Calu3 (cell line): Measurements from ENCODE around the gene PPL. TPM values are rescaled to one million over a fixed set of nuclear protein-coding genes. Genes with fewer than 3 reads are reported as not detected.

ENCODE experiments used
- BruUV-seq: library from RNA; stranded (reverse); fragments of 400-500 nt; replicated peaks from 2 replicates; lab custom pipeline; 2021; lab: Mats Ljungman, UMichigan
- CTCF ChIA-PET: fragments of 300-600 bp; sonication (Branson Sonifier 250); formaldehyde crosslinking; loops from one replicate; lab custom pipeline; 2022; ENCODE audit warnings: antibody characterized with exemption; lab: Charles Lee
- DNase-seq: peaks from one replicate; pipeline ENCODE4 v3.0.0; 2022
- H3K27ac Mint-ChIP-seq: one replicate; pipeline ENCODE4 v1.8.0; 2022; ENCODE audit warnings: mixed read lengths; ENCODE audit not compliant: unreplicated experiment
- H3K27me3 Mint-ChIP-seq: one replicate; pipeline ENCODE4 v1.8.0; 2022; ENCODE audit warnings: mixed read lengths; ENCODE audit not compliant: unreplicated experiment
- H3K36me3 Mint-ChIP-seq: one replicate; pipeline ENCODE4 v1.8.0; 2022; ENCODE audit warnings: mild to moderate bottlenecking, moderate library complexity, mixed read lengths; ENCODE audit not compliant: insufficient read depth, unreplicated experiment
- H3K4me1 Mint-ChIP-seq: one replicate; pipeline ENCODE4 v1.8.0; 2022; ENCODE audit warnings: mild to moderate bottlenecking, low read depth, mixed read lengths; ENCODE audit not compliant: unreplicated experiment
- H3K4me3 Mint-ChIP-seq: one replicate; pipeline ENCODE4 v1.8.0; 2022; ENCODE audit warnings: mild to moderate bottlenecking, low read depth, moderate library complexity, mixed read lengths; ENCODE audit not compliant: unreplicated experiment
- H3K9me3 Mint-ChIP-seq: one replicate; pipeline ENCODE4 v1.8.0; 2022; ENCODE audit warnings: low read depth, mixed read lengths; ENCODE audit not compliant: unreplicated experiment
- intact Hi-C: fragments of 100-400 bp; cut with micrococcal nuclease; formaldehyde crosslinking; loops from one replicate; pipeline ENCODE4 v1.10.0; 2022; ENCODE audit not compliant: unreplicated experiment
- total RNA-seq: library from RNA; stranded (reverse); gene quantifications from 2 replicates; pipeline ENCODE4 v1.2.3, GENCODE V29; 2022
- TF ChIP-seq, protein P1 (sequence below): fragments of 200-600 bp; IDR thresholded peaks from one replicate; pipeline ENCODE4 v1.8.0; 2022; ENCODE audit warnings: antibody characterized with exemption; ENCODE audit not compliant: unreplicated experiment

PPL gene
- total RNA-seq, 1 experiment from 2014 or later = 75.0 TPM

DNA sequence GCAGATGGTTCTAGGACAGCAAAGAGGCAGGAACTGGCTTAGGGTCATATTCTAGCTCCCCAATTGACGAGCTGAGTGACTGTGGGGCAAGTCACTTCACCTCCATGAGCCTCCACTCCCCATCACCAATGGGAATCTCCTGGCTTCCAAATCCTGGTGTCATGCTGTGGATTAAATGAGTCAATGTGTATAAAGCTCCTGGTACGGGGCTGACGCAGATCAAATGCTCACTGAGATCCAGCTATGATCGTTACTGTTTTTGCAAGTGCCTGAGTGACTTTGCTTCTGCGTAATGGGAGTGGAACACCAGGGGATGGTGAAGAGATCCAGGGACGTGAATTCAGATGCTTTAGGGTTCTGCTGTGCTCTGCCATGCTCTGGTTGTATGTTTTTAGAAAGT, 23.6 kb upstream of the PPL start:
- intact Hi-C loops = loop anchor here (2.0 kb wide), 1 partner anchor 16 kb away; no protein-coding TSS in a partner anchor
- DNase-seq = no peak
- BruUV-seq = no TSS peak
- TF ChIP-seq, protein P1, sequence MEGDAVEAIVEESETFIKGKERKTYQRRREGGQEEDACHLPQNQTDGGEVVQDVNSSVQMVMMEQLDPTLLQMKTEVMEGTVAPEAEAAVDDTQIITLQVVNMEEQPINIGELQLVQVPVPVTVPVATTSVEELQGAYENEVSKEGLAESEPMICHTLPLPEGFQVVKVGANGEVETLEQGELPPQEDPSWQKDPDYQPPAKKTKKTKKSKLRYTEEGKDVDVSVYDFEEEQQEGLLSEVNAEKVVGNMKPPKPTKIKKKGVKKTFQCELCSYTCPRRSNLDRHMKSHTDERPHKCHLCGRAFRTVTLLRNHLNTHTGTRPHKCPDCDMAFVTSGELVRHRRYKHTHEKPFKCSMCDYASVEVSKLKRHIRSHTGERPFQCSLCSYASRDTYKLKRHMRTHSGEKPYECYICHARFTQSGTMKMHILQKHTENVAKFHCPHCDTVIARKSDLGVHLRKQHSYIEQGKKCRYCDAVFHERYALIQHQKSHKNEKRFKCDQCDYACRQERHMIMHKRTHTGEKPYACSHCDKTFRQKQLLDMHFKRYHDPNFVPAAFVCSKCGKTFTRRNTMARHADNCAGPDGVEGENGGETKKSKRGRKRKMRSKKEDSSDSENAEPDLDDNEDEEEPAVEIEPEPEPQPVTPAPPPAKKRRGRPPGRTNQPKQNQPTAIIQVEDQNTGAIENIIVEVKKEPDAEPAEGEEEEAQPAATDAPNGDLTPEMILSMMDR = no peak
- Mint-ChIP-seq H3K4me1 (peaks cover 17% of the 10 kb centered on the region), H3K27me3 (peaks cover 49% of the 10 kb centered on the region), H3K27ac (no peak overlapping the region), H3K9me3 (no peaks in the 10 kb centered on the region), H3K36me3 (peaks cover 16% of the 10 kb centered on the region), H3K4me3 (no peak overlapping the region)
- CTCF ChIA-PET = no interaction called here

DNA sequence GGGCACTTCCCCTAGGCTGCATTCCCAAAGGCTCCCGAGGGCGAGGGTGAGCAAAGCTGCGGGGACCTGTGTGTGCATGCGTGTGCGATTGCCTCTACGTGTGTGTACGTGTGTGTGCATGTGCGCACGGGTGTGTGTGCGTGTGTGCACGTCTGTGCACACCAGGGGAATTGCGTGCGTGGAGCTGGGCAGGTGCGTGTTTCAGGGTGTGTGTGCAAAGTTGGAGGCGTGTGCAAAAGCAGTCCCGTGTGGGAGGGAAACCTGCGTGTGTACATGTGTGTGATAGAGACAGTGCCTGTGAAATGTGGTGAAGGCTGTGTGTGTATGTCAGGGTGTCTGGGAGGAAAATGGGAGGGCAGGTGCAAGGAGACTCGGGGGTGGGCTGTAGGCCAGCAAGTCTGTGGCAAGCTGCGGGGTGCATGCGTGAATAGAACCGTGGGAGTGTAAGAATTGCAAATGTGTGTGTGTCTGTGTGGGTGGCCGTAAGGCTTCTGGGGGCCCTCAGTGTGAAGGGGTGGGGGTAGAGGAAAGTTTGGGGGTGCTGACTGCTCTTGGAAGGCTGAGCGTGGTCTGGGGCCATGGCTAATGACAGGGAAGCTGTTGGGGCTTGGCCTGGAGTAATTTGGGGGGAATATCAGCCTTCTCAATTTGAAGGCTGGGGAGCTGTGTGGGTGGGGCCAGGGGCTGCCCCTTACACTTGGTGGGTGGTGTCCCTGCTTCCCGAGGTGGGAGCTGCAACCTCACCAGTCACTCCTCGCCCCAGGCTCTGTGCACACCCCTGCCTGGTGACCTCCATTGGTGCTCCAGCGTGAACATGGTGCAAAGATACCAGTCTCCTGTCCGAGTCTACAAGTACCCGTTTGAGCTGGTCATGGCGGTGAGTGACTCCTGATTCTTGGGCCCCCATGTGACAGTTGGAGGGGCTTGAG, 21.8 kb upstream of the PPL start:
- Mint-ChIP-seq H3K4me3 (peak overlapping the region; percentile 66), H3K27ac (no peak overlapping the region), H3K9me3 (no peaks in the 10 kb centered on the region), H3K27me3 (peaks cover 48% of the 10 kb centered on the region), H3K4me1 (peaks cover 17% of the 10 kb centered on the region), H3K36me3 (peaks cover 16% of the 10 kb centered on the region)
- CTCF ChIA-PET = interaction anchor here (0.6 to 1.6 kb wide), 4 partner anchors 14 to 244 kb away, joined by 3 to 8 read pairs (median 5); partner anchors contain the start of gene UBN1
- TF ChIP-seq, protein P1 = no peak
- intact Hi-C loops = loop anchor here (2.0 to 10.0 kb wide), 4 partner anchors 66 to 224 kb away; partner anchors contain the start of genes ANKS3, DNAAF8, EEF2KMT and NAGPA
- DNase-seq = no peak
- BruUV-seq = no TSS peak

DNA sequence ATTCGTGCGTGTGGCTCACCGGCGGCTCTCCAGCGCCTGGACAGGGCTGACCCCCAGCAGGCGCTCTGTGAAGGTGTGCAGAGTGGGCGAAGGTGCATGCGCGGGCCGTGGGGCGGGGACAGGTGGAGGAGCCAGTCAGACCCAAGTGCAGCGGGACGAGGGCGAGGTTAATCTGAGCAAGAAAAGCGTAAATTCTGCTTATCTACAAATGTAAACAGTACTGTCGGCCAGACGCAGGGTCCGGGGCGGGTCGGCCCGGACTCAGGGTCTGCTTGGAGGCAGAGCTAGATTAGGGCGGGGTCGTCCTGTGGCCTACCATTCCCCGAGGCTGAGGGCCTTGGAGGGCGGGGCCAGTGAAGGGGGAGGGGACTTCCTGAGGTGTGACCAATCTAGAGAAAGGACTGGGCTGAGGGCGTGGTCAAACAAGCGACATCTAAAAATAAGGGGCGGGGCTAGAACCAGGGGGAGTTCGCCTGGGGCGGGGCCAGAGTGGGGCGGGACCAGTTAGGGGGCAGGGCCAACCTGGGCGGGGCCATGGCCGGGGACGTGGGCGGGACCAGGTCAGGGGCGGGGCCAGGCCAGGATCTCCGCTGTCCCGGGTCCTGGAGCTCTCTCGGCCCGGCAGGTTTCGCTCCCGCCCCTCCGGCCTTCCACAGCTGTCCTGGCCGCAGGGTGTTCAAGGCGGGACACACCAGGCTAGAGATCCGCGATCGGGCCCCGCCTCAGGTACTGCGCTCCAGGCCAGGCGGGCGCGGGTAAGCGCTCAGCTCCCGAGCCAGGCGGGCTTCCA, 21.0 kb upstream of the PPL start, which contains the start of gene SEC14L5:
Gene SEC14L5, plus strand, starts transcription at position 611 of the 790 bp plus-strand sequence. CDS start 994 bp downstream, outside the sequence.
- no peaks in the 10 kb centered on the region for H3K9me3 Mint-ChIP-seq
- peak; percentile 99 for DNase-seq
- peak within 1 kb of the TSS; percentile 8 for H3K27ac Mint-ChIP-seq
- no TSS peak for BruUV-seq
- H3K4me3 Mint-ChIP-seq = peak within 1 kb of the TSS; percentile 66
- peaks cover 17% of the 10 kb centered on the region for H3K4me1 Mint-ChIP-seq
- CTCF ChIA-PET = interaction anchor here (0.6 to 1.6 kb wide), 6 partner anchors 13 to 1127 kb away, joined by 3 to 8 read pairs (median 4); partner anchors contain the start of gene UBN1
- H3K27me3 Mint-ChIP-seq = peaks cover 39% of the 10 kb centered on the region
- H3K36me3 Mint-ChIP-seq = peaks cover 16% of the 10 kb centered on the region
- intact Hi-C loops = loop anchor here (2.0 to 10.0 kb wide), 5 partner anchors 67 to 223 kb away; partner anchors contain the start of genes ANKS3, DNAAF8, EEF2KMT and NAGPA
- TF ChIP-seq, protein P1 = no peak

DNA sequence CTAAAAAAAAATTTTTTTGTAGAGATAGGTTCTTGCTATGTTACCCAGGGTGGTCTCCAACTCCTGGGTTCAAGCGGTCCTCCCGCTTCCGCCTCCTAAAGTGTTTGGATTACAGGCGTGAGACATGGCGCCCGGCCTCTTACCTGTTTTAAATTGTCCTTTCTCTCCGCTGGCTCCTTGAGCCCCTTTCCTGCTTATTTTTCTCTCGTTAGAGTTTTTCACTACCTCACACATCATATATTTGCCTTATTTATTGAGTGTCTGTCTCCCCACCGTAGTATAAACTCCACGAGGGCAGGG, 20.4 kb upstream of the PPL start:
- TSS peak; percentile 79 for BruUV-seq

More for the DNA sequence above, 20.4 kb upstream of the PPL start:
- no peaks in the 10 kb centered on the region for H3K9me3 Mint-ChIP-seq
- H3K27ac Mint-ChIP-seq = peak overlapping the region; percentile 8
- CTCF ChIA-PET = interaction anchor here (0.6 to 1.6 kb wide), 3 partner anchors 109 to 1127 kb away, joined by 3 to 6 read pairs (median 4); partner anchors contain the start of gene UBN1
- no peak for DNase-seq
- H3K4me3 Mint-ChIP-seq = peak overlapping the region; percentile 66
- peaks cover 16% of the 10 kb centered on the region for H3K36me3 Mint-ChIP-seq
- intact Hi-C loops = loop anchor here (2.0 to 10.0 kb wide), 3 partner anchors 137 to 223 kb away; partner anchors contain the start of genes ANKS3, DNAAF8, EEF2KMT and ROGDI
- TF ChIP-seq, protein P1 = no peak
- peaks cover 34% of the 10 kb centered on the region for H3K27me3 Mint-ChIP-seq
- H3K4me1 Mint-ChIP-seq = peaks cover 17% of the 10 kb centered on the region
